ENCODE results near the gene GNA14. TPM values are rescaled to one million over a fixed set of nuclear protein-coding genes. Genes with fewer than 3 reads are reported as not detected.

Gene GNA14
- total RNA-seq, 1 experiment from 2014 or later, result not detected

GRCh38 chr9:77511525-77511924 lies 136.6 kb downstream of the GNA14 start:
- Histone ChIP-seq H3K27me3 (ENCODE audit: low read length) (no peaks in the 10 kb centered on the region), H3K4me1 (ENCODE audit: low read length) (no peaks in the 10 kb centered on the region), H2AFZ (ENCODE audit: low read length) (no peak overlapping the region), H3K79me2 (ENCODE audit: low read length) (no peaks in the 10 kb centered on the region), H3K4me3 (ENCODE audit: low read length) (no peak overlapping the region), H3K36me3 (ENCODE audit: insufficient read depth, low read length) (no peaks in the 10 kb centered on the region), H4K20me1 (ENCODE audit: insufficient read depth, low read depth, low read length) (no peaks in the 10 kb centered on the region), H3K9me2 (replicated peaks; ENCODE audit: insufficient read depth, low read length) (no peaks in the 10 kb centered on the region), H3K9ac (ENCODE audit: low read length) (no peak overlapping the region), H3K9me3 (ENCODE audit: low read length) (no peaks in the 10 kb centered on the region), H3K4me2 (ENCODE audit: low read depth, low read length, poor library complexity, severe bottlenecking) (no peak overlapping the region), H3K27ac (ENCODE audit: low read length) (no peak overlapping the region)
- no peak for DNase-seq

DNA sequence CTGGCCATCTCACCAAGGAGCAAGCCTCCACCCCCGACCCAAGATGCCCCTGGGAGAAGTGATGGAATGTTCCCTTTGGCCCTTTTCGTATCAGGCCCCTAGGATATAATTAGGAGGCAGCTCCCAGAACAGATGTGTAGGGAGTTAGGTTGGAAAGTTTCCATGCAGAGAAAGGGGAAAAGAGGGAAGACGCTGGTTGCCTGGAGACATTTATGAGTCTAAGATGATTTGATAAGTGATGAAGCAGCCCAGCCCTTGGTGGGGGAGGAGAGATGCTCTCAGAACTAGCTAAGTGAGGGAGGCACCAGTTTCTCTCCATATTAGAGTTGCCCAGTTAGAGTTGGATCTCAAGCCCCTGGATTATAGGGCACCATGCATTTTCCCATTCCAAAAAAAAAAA lies 137.5 kb downstream of the GNA14 start:
- no peaks in the 10 kb centered on the region for H3K36me3 ChIP-seq (ENCODE audit: insufficient read depth, low read length)

GRCh38 chr9:77508396-77508795 lies 139.7 kb downstream of the GNA14 start:
- H3K9me3 ChIP-seq (ENCODE audit: low read length), result no peaks in the 10 kb centered on the region

More for the DNA sequence above, 137.5 kb downstream of the GNA14 start:
- Histone ChIP-seq H3K4me2 (ENCODE audit: low read depth, low read length, poor library complexity, severe bottlenecking) (no peak overlapping the region), H3K27me3 (ENCODE audit: low read length) (no peaks in the 10 kb centered on the region), H3K79me2 (ENCODE audit: low read length) (no peaks in the 10 kb centered on the region), H3K9me3 (ENCODE audit: low read length) (no peaks in the 10 kb centered on the region), H3K27ac (ENCODE audit: low read length) (no peak overlapping the region), H4K20me1 (ENCODE audit: insufficient read depth, low read depth, low read length) (no peaks in the 10 kb centered on the region), H3K9ac (ENCODE audit: low read length) (no peak overlapping the region), H3K4me1 (ENCODE audit: low read length) (no peaks in the 10 kb centered on the region), H3K9me2 (replicated peaks; ENCODE audit: insufficient read depth, low read length) (no peaks in the 10 kb centered on the region), H3K4me3 (ENCODE audit: low read length) (no peak overlapping the region), H2AFZ (ENCODE audit: low read length) (no peak overlapping the region)
- no peak for DNase-seq

DNA sequence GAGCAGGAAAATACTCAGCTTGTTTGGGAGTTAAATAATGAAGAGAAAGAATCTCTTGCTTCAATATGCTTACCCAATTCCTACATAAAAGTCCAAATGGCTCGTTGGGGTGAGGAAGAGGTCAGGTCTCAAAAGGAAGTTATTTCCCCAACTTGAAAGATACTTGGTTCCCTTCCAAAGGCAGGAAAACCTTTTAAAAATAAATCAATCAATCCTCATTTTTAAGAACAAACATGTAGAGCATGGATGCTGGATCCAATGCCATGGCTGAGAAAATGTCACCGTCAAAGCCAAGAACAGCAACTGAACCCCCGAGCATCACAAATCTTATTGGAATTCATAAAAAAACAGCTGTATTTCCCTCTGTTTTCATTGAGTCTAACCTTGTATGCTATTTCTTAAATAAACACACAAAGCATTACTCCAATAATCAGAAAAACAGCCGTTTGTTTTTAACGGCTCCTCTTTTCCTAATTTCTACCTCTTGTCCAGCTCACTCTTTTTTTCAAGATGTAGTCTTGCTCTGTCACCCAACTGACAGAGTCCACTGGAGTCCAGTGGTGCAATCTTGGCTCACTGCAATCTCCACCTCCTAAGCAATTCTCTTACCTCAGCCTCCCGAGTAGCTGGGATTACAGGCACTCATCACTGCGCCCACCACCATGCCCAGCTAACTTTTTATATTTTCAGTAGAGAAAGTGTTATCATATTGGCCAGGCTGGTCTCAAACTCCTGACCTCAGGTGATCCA lies 140.7 kb downstream of the GNA14 start:
- Histone ChIP-seq H3K27ac (ENCODE audit: low read length) (no peak overlapping the region), H3K4me3 (ENCODE audit: low read length) (no peak overlapping the region), H3K9me2 (replicated peaks; ENCODE audit: insufficient read depth, low read length) (no peaks in the 10 kb centered on the region), H3K79me2 (ENCODE audit: low read length) (no peaks in the 10 kb centered on the region), H3K4me2 (ENCODE audit: low read depth, low read length, poor library complexity, severe bottlenecking) (no peak overlapping the region), H3K36me3 (ENCODE audit: insufficient read depth, low read length) (no peaks in the 10 kb centered on the region), H2AFZ (ENCODE audit: low read length) (no peak overlapping the region), H3K9me3 (ENCODE audit: low read length) (no peaks in the 10 kb centered on the region), H3K9ac (ENCODE audit: low read length) (no peak overlapping the region), H4K20me1 (ENCODE audit: insufficient read depth, low read depth, low read length) (no peaks in the 10 kb centered on the region), H3K27me3 (ENCODE audit: low read length) (no peaks in the 10 kb centered on the region), H3K4me1 (ENCODE audit: low read length) (peaks cover 4% of the 10 kb centered on the region)
- no peak for DNase-seq

More at GRCh38 chr9:77508396-77508795, 139.7 kb downstream of the GNA14 start:
- Histone ChIP-seq H3K4me1 (ENCODE audit: low read length) (peaks cover 4% of the 10 kb centered on the region), H3K9me2 (replicated peaks; ENCODE audit: insufficient read depth, low read length) (no peaks in the 10 kb centered on the region), H2AFZ (ENCODE audit: low read length) (no peak overlapping the region), H3K4me2 (ENCODE audit: low read depth, low read length, poor library complexity, severe bottlenecking) (no peak overlapping the region), H3K27me3 (ENCODE audit: low read length) (no peaks in the 10 kb centered on the region), H3K9ac (ENCODE audit: low read length) (no peak overlapping the region), H3K79me2 (ENCODE audit: low read length) (no peaks in the 10 kb centered on the region), H3K4me3 (ENCODE audit: low read length) (no peak overlapping the region), H4K20me1 (ENCODE audit: insufficient read depth, low read depth, low read length) (no peaks in the 10 kb centered on the region), H3K27ac (ENCODE audit: low read length) (no peak overlapping the region), H3K36me3 (ENCODE audit: insufficient read depth, low read length) (no peaks in the 10 kb centered on the region)
- no peak for DNase-seq

- Histone ChIP-seq H3K9me3 (ENCODE audit: low read length) (no peaks in the 10 kb centered on the region), H3K79me2 (ENCODE audit: low read length) (no peaks in the 10 kb centered on the region)
Observed at GRCh38 chr9:77505232-77505631, 142.9 kb downstream of the GNA14 start.

GRCh38 chr9:77502568-77502967 lies 145.6 kb downstream of the GNA14 start:
- peaks cover 4% of the 10 kb centered on the region for H3K4me1 ChIP-seq (ENCODE audit: low read length)
- H3K36me3 ChIP-seq (ENCODE audit: insufficient read depth, low read length), result no peaks in the 10 kb centered on the region
- H3K4me2 ChIP-seq (ENCODE audit: low read depth, low read length, poor library complexity, severe bottlenecking), result no peak overlapping the region
- no peak overlapping the region for H3K9ac ChIP-seq (ENCODE audit: low read length)
- H4K20me1 ChIP-seq (ENCODE audit: insufficient read depth, low read depth, low read length), result no peaks in the 10 kb centered on the region
- no peaks in the 10 kb centered on the region for H3K79me2 ChIP-seq (ENCODE audit: low read length)
- no peaks in the 10 kb centered on the region for H3K9me2 ChIP-seq (replicated peaks; ENCODE audit: insufficient read depth, low read length)
- H3K4me3 ChIP-seq (ENCODE audit: low read length), result no peak overlapping the region
- H3K9me3 ChIP-seq (ENCODE audit: low read length), result no peaks in the 10 kb centered on the region
- no peak overlapping the region for H2AFZ ChIP-seq (ENCODE audit: low read length)
- H3K27me3 ChIP-seq (ENCODE audit: low read length), result no peaks in the 10 kb centered on the region
- DNase-seq, result no peak
- H3K27ac ChIP-seq (ENCODE audit: low read length), result no peak overlapping the region

More at GRCh38 chr9:77505232-77505631, 142.9 kb downstream of the GNA14 start:
- no peaks in the 10 kb centered on the region for H3K9me2 ChIP-seq (replicated peaks; ENCODE audit: insufficient read depth, low read length)
- H3K36me3 ChIP-seq (ENCODE audit: insufficient read depth, low read length), result no peaks in the 10 kb centered on the region
- H2AFZ ChIP-seq (ENCODE audit: low read length), result no peak overlapping the region
- no peak overlapping the region for H3K4me3 ChIP-seq (ENCODE audit: low read length)
- no peak overlapping the region for H3K4me2 ChIP-seq (ENCODE audit: low read depth, low read length, poor library complexity, severe bottlenecking)
- no peak overlapping the region for H3K27ac ChIP-seq (ENCODE audit: low read length)
- no peak for DNase-seq
- H3K4me1 ChIP-seq (ENCODE audit: low read length), result peaks cover 4% of the 10 kb centered on the region
- no peaks in the 10 kb centered on the region for H3K27me3 ChIP-seq (ENCODE audit: low read length)
- H4K20me1 ChIP-seq (ENCODE audit: insufficient read depth, low read depth, low read length), result no peaks in the 10 kb centered on the region
- no peak overlapping the region for H3K9ac ChIP-seq (ENCODE audit: low read length)

DNA sequence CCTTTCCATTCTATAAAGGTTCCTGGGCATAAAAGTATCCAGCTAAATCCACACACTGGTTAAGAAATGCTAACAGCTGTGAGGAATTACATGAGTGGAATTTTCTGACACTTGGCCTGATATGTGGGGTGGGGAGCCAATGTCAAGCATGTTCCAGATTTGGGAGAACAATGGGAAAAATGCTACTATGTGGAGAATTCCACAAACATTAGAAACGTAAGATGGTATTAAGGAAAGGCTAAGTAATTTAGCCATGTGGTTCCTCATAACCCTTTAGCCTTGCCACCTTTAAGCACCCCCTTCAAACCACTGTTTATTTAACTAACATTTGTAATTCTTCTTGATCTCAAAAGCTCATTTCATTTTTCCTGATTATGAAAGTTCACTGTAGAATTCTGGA lies 149.2 kb downstream of the GNA14 start:
- Histone ChIP-seq H3K36me3 (ENCODE audit: insufficient read depth, low read length) (no peaks in the 10 kb centered on the region), H4K20me1 (ENCODE audit: insufficient read depth, low read depth, low read length) (no peaks in the 10 kb centered on the region), H3K27me3 (ENCODE audit: low read length) (no peaks in the 10 kb centered on the region), H3K4me1 (ENCODE audit: low read length) (no peaks in the 10 kb centered on the region), H3K79me2 (ENCODE audit: low read length) (no peaks in the 10 kb centered on the region), H2AFZ (ENCODE audit: low read length) (no peak overlapping the region), H3K9ac (ENCODE audit: low read length) (no peak overlapping the region), H3K9me2 (replicated peaks; ENCODE audit: insufficient read depth, low read length) (no peaks in the 10 kb centered on the region), H3K4me3 (ENCODE audit: low read length) (no peak overlapping the region), H3K9me3 (ENCODE audit: low read length) (no peaks in the 10 kb centered on the region), H3K4me2 (ENCODE audit: low read depth, low read length, poor library complexity, severe bottlenecking) (no peak overlapping the region), H3K27ac (ENCODE audit: low read length) (no peak overlapping the region)
- DNase-seq, result no peak

DNA sequence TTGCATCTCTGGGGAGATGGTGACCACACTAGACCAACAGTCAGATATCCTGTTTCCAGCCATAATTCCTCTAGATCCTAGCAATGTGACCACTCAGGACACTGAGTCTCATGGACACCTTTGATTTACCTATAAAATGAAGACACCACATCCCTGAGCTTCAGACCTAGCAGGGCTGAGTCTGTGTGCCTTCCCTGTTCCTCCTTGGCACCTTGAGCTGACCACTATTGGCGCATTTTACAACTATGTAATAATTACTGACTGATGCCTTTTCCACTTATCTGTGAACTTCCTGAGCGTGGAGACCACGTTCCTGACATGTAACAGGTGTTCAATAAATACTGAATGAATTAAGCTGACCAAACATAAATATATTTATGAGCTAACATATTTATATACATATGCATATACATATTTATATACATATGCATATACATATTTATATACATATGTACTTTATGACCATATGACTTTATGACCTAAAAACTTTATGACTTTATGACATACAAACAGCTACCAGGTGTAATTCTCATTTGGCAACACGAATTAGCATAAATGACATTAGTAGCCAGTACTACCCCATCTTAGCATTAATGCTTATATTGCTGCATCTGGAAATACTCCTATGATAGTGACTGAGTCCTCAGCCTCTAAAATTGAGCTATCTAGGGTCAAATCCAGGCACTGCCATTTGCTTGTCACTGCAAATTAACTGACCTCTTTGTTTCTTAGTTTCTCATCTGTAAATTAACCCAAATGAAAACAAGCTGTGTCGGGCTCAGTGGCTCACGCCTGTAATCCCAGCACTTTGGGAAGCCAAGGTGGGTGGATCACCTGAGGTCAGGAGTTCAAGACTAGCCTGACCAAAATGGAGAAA lies 150.6 kb downstream of the GNA14 start:
- Histone ChIP-seq H3K9ac (ENCODE audit: low read length) (no peak overlapping the region), H3K9me3 (ENCODE audit: low read length) (no peaks in the 10 kb centered on the region), H3K4me2 (ENCODE audit: low read depth, low read length, poor library complexity, severe bottlenecking) (no peak overlapping the region), H3K79me2 (ENCODE audit: low read length) (no peaks in the 10 kb centered on the region), H3K4me3 (ENCODE audit: low read length) (no peak overlapping the region), H2AFZ (ENCODE audit: low read length) (no peak overlapping the region), H3K9me2 (replicated peaks; ENCODE audit: insufficient read depth, low read length) (no peaks in the 10 kb centered on the region), H3K27me3 (ENCODE audit: low read length) (no peaks in the 10 kb centered on the region), H3K27ac (ENCODE audit: low read length) (no peak overlapping the region), H4K20me1 (ENCODE audit: insufficient read depth, low read depth, low read length) (no peaks in the 10 kb centered on the region), H3K36me3 (ENCODE audit: insufficient read depth, low read length) (no peaks in the 10 kb centered on the region), H3K4me1 (ENCODE audit: low read length) (no peaks in the 10 kb centered on the region)
- no peak for DNase-seq

Data from Karpas-422 (cell line).